Astrocyte (in vitro differentiated cells and primary cell): ENCODE results near the gene CIAPIN1.

Experiments used
- EZH2 ChIP-seq: IDR thresholded peaks from 2 replicates; pipeline ENCODE4 v1.6.1; 2012; ENCODE audit warnings: mild to moderate bottlenecking, low read length, inconsistent platforms; ENCODE audit not compliant: insufficient read depth
- TF ChIP-seq, protein P1 (sequence below): IDR thresholded peaks from 2 replicates; pipeline ENCODE4 v1.5.1; 2011; ENCODE audit warnings: low read depth, mild to moderate bottlenecking, inconsistent platforms, low read length, moderate library complexity; ENCODE audit not compliant: insufficient read depth

DNA sequence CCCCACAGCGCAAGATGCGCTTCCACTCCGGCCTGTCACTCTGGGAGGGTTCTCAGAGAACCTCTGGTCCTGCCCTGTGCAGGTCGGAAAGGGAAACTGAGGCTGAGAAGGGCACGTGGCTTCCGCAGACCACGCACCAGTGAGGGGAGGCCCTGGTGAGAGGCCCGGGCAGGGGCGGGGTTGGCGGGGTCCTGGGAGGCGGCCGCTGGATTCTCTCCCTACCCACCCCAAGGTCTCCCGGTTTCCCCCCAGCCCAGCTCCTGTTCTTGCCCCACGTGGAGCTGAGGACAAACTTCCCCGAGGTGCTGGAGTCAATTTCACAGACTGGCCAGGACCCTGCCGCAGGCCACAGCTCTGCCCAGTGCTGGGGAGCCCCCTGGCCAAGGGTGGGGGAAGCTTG, 31.1 kb downstream of the CIAPIN1 start:
- TF ChIP-seq, protein P1, sequence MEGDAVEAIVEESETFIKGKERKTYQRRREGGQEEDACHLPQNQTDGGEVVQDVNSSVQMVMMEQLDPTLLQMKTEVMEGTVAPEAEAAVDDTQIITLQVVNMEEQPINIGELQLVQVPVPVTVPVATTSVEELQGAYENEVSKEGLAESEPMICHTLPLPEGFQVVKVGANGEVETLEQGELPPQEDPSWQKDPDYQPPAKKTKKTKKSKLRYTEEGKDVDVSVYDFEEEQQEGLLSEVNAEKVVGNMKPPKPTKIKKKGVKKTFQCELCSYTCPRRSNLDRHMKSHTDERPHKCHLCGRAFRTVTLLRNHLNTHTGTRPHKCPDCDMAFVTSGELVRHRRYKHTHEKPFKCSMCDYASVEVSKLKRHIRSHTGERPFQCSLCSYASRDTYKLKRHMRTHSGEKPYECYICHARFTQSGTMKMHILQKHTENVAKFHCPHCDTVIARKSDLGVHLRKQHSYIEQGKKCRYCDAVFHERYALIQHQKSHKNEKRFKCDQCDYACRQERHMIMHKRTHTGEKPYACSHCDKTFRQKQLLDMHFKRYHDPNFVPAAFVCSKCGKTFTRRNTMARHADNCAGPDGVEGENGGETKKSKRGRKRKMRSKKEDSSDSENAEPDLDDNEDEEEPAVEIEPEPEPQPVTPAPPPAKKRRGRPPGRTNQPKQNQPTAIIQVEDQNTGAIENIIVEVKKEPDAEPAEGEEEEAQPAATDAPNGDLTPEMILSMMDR = no peak
- no peak for TF ChIP-seq EZH2
